GM18907 (cell line): ENCODE data around the gene TAX1BP1.

ENCODE experiments used
- ATAC-seq: cut with Tn5 transposase; IDR thresholded peaks from one replicate; pipeline ENCODE4 v1.9.1; 2021; ENCODE audit warnings: mild to moderate bottlenecking, moderate library complexity; ENCODE audit not compliant: unreplicated experiment

Gene TAX1BP1

GRCh38 chr7:27873981-27874957 is 134.3 kb downstream of the TAX1BP1 start:
- ATAC-seq = no peak

GRCh38 chr7:27875061-27875460 is 135.1 kb downstream of the TAX1BP1 start:
- no peak for ATAC-seq

- ATAC-seq = no peak
Observed at GRCh38 chr7:27875832-27876231, 135.9 kb downstream of the TAX1BP1 start.

GRCh38 chr7:27876756-27877155 is 136.8 kb downstream of the TAX1BP1 start:
- ATAC-seq = no peak
